Activated effector memory CD4-positive, alpha-beta T cell treated with anti-CD3 and anti-CD28 coated beads, Interleukin-2, amount 50 U/mL, for 16 hours (primary cell): ENCODE data around the gene TNRC18.
"Not testable (repeated sequence)": the region's sequence is repeated elsewhere in the genome, so short reads cannot be mapped to it uniquely, and the experiment has no call there.

Experiments
- DNase-seq: peaks from one replicate; pipeline ENCODE4 v3.0.0-alpha.2; 2020

Gene TNRC18

DNA sequence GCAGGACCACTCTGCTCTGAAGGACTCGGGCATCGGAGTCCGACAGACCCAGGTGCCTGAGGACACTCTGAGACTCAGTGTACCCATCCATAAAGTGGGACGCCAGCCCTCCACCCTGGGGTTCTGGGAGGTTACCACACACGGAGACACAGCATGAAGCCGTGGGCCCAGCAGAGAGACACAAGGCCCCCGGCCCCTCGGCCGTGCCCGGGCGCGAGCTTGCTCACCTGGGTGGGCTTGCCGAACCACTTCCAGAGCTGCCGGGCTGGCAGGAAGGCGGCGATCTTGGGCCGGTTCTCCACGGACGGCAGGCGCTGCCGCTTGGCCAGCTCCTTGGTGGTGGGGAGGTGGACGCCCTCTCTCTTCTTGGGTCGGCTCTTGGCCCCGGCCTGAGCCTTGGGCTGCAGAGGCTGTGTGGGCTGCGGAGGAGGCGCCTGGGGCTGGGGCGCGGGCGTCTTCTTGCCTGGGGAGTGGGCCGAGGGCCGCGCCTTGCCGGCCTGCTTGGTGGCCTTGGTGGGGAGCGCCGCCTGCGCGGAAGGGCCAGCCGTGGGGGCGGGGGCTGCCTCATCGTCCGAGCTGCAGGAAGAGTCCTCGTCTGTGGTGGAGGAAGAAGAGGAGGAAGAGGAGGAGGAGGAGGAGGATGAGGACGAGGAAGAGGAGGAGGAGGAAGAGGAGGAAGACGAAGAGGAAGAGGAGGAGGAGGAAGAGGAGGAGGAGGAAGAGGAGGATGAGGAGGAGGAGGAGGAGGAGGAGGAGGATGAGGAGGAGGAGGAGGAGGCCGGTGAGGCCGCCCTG, 111.2 kb downstream of the TNRC18 start:
- not testable (repeated sequence) for DNase-seq

DNA sequence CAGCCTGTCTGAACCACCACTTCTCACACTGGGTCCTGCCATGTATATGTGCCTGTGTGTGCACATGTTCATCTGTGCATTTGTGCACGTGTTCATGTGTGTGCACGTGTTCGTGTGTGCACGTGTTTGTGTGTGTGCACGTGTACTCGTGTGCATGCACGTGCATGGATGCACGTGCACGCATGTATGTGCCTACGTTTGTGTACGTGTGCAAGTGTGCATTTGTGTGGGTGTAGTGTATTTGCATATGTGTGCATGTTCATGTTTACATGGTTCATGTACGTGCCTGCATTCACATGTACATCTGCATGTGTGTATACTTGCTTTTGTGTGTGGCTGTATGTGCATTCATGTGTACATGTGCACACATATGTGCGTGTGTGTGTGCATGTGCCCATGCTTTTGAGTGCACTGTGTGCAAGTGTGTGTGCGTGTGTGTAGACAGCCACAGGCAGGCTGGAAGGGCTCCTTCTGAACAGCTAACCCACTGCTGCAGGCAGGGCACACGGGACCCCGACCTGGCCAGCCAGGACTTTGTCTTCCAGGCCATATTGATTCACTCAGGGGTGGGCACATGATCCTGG, 112.7 kb downstream of the TNRC18 start:
- DNase-seq: no peak

DNA sequence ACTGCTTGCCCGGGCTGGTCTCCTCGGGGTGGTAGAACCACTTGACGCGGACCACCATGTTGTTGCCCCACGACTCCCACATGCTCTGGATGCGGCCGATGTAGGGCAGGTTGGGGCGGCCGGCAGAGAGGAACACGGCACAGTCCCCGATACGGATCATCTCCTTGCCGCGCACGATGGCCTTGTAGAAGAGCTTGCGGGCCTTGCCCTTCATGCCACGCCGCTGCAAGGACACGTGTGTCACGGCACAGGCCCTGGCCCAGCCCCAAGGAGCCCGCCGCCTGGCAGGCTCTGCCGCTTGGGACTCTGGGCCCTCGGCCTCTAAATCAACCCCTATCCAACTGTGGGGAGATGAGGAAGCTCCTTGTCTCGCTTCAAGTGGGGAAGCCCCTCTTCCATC, 114.5 kb downstream of the TNRC18 start:
- DNase-seq: no peak

DNA sequence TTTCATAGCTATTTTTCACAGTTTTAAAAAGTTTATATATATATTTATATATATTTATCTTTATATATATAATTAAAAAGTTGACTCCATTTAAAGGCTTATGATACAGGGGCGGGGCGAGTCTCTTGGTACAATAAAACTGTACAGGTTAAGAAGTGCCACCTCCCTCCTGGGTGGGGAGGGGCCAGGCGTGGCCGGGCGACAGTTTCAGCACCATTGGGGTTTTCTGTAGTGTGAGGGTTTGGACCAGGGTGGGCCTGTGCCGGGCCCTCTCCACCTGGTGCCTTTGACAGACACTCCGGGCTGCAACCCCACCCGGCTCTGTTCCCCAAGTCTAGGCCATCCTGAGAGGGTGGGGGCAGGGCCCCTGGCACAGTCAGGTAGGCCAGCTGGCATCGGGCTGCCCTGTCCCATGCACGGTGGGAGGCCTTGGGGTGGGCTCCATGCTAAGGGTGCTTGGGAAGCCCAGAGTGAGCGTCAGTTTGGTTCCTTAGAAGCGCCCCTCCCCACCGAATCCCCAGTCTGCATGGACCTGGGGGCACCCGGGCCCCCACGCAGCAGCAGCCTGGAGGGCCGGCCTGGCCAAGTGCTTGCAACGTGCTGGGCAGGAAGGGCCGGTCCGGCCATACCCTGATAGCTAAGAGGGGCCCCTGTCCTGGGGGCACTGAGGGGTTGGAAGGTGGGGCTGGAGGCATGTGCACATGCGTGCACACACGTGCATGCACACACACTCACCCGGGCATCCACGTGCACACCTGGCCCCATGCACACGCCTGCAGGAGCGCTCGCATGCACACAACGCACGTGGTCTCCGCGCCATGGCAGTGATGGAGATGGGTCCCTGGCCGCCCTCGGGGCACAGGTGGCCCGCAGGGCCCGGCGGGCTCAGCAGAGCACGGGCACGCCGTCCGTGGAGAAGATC, 116.2 kb downstream of the TNRC18 start:
- not testable (repeated sequence) for DNase-seq

DNA sequence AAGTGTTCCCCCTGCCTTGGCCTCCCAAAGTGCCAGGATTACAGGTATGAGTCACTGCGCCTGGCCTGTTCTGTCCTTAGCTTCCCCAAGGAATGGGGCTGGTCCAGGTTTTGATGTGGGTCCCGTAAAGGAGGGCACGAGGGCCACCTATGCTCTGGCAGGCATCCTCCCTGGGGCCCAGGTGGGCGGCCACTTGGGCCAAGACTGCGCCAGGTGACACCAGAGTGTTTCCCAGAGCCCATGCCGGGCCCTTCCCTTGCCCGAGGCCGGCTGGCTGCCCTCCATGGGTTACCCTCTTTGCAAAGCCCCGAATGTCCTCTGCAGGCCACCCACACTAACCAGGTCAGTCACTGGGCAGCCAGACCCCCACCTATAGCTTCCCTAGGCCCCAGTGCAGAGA, 118.6 kb downstream of the TNRC18 start:
- not testable (repeated sequence) for DNase-seq

DNA sequence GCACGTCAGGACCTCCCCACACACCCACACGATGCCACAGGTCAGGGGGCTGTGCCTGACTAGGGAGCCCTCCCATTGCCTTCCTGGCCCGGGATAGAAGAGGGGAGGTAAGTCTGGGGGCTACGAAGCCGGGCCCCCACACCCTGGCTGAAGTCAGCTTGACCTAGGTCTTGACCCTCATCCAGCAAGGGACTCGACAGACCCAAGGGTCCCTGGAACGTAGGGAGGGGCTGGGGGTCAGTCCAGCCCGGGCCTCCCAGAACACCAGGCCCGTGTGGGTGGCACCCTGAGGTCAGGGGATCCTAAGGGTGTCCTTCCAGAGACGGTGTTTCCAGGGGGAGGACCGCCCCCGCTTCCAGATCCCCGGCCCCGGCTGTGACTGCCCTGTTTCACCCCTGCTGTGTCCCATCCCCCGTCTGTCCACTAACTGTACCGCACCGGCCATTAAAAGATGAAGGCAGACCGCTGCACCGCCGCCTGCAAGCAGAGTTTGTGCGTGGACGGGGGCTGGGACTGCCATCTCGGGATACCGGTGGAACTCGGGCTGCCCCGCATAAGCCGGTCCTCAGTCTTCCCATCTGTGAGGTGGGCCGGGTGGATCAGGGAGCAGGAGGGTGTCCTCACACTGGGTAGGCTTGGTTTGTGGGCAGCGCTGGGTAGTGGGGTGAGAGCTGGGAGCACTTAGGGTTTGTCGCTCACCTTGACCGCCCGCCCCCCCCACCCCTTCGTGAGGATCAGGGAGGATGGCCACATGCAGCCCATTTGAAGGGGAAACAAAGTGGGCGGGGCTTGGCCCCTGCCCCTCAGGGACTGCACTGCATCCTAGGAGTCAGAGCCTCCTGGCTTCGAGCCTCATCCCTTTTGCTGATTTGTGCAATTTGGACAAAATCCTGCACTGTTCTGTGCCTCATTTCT, 119.8 kb downstream of the TNRC18 start:
- DNase-seq: no peak

DNA sequence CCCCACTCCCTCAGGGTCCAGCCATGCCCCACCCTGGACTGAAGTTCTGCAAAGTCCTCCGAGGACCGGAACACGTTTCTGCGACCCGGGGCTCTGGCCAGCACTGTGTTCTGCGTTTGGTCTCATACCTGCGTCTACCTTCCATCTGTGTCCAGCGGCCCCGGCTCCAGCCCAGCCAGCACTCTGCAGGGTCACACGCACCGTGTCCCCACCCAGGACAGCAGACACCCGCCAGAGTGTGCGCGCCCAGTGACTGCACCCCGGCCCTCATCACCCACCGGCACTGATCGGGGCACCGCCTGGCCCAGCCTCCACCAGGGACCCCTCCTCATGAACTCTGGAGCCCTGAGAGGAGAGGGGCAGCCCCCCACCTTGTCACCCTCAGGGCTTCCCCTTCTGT, 120.6 kb downstream of the TNRC18 start:
- no peak for DNase-seq

DNA sequence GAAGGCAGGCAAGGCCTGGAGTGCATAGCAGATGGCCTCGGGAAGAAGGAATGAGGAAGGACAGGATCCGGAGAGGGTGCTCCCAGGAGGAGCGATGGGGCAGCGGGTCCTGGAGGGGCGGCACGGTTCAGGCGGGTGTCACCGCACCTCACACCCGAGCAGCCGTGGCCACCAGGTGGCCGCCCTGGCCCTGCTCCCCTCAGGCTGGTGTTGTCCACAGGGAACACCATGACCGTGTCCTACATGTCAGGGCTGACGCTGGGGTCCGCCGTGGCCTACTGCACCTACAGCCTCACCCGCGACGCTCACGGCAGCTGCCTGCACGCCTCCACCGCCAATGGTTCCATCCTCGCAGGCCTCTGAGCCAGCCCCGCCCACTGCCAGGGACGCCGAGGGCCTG, 121.1 kb downstream of the TNRC18 start:
- DNase-seq: no peak

DNA sequence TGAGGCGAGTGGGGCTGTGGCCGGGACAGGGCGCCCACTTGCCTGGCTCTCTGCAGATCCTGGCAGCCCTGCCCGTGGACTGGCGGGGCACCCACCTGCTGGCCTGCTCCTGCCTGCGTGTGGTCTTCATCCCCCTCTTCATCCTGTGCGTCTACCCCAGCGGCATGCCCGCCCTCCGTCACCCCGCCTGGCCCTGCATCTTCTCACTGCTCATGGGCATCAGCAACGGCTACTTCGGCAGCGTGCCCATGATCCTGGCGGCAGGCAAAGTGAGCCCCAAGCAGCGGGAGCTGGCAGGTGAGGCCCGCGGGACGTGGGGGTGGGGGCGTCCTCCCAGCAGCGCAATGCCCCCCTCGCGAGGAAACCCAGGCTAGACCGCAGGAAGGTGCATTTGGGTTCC, 123.3 kb downstream of the TNRC18 start:
- no peak for DNase-seq

DNA sequence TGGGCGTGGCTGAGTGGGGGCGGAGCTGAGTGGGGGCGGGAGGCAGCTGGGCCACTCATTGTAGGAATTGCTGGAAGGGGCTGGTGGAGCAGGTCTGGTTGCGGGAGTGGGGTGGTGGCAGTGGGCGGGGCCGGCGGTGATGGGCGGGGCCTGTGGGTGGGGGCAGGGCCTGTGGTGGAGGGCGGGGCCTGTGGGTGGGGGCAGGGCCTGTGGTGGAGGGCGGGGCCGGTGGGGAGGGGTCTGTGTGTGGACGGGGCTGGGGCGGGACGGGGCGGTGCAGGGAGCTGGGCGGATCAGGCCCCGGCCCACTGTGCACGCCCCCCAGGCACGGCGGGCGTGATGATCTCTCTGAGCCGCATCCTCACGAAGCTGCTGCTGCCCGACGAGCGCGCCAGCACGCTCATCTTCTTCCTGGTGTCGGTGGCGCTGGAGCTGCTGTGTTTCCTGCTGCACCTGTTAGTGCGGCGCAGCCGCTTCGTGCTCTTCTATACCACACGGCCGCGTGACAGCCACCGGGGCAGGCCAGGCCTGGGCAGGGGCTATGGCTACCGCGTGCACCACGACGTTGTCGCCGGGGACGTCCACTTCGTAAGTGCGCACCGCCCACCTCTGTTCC, 126.9 kb downstream of the TNRC18 start:
- peak; percentile 89 for DNase-seq

DNA sequence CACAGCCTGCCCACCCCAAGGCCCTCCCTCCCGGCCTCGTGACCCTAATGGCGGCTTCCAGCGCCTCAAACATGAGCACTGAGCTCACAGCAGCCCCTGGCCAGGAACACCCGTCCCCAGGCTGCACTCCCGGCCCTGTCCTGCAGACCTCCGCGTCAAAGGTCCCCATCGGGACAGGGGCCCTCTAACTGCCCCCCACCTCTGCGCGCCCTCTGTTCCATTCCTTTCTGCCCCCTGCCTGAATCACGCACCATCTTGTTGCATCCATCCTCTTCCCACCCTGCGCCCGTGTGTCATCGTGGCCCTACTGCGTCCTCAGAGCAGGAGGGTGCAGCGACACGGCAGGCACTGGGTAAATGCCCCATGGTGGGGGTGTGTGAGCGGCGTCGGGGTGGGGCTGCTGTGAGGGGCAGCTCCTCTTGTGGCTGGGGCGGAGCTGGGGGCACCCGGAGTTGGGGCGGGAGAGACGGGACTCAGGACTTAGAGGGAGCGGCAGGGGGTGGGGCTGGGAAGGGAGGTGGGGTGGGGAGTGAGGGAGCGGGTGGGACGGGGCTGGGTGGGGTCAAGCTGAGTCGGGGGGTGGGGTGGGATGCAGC, 127.5 kb downstream of the TNRC18 start:
- DNase-seq: peak; percentile 71

DNA sequence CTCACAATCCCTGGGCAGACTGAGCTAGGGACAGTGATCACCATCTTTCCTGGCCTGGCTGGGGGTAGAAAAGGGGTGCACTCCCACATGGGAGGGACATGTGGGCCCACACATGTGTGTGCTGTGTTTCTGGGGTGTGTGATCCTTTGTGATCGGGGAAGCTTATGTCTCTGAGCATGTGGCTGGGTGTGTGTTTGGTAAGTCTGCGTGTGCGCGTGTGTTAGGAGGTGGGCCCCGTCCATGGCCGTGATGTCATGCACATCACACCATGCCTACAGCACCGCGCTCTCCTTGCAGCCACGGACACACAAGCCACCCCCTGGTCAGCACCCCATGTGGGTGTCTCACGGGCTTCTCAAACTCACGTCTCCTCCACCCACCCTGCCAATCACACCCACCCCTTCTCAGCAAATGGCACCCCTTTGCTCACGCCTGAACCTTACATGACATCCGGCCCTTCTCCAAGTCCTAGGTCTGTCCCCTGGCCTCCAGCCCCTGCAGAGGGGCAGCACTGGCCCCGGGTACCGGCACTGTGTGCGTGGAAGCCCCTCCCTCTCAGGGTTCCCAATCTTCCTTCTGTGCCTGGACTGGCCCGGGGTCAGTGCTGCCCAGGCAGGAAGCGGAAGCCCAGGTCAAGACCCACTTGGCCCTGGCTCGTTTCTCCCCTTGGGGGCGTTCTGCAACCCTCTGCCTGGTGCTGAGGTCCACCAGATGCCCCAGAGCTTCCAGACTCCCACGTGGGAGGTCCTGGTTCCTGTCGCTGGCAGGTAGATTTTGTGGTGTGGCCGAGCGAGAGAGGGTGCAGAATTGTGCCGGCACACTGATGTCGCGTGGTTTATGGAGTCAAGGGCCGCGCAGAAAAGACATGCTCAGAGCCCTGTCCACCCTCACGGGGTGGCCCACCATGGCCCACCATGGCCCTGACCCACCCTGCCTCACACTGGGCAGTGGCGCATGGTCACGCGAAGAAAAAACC, 128.3 kb downstream of the TNRC18 start:
- DNase-seq: no peak

DNA sequence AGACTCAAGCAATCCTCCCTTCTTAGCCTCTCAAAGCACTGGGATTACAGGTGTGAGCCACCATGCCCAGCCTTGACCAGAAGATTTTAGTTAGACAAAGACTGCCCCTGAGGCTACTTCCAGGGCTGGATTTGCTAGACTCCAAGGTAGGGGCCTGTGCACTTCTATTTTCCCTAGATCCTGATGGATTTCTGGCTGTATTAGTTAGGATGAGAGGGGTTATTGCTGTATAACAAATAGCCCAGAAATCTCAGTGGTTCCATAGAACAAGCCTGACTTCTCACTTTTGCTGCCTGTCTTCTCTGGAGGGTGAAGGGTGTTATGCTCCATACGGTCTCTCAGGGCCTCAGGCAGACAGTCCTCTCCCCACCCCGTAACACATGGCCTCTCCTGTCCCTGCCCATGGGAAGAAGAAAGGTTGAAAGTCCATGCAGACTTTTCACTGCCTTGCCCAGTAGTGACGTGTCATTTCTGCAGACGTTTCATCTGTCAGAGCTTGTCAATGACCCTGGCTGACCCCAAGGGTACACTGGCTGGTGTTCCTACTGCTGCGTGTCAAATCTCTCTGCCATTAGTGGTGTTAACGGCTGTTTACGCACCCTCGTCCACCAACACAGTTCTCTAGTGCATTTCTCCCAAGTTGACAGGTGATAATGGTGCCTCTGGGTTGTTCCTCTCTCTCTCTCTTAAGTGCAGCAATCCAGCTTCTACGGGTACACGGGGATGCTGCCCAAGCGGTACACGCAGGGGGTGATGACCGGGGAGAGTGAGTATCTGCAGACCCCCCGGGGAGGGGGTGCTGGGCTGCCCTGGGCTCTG, 129.3 kb downstream of the TNRC18 start:
- no peak for DNase-seq

DNA sequence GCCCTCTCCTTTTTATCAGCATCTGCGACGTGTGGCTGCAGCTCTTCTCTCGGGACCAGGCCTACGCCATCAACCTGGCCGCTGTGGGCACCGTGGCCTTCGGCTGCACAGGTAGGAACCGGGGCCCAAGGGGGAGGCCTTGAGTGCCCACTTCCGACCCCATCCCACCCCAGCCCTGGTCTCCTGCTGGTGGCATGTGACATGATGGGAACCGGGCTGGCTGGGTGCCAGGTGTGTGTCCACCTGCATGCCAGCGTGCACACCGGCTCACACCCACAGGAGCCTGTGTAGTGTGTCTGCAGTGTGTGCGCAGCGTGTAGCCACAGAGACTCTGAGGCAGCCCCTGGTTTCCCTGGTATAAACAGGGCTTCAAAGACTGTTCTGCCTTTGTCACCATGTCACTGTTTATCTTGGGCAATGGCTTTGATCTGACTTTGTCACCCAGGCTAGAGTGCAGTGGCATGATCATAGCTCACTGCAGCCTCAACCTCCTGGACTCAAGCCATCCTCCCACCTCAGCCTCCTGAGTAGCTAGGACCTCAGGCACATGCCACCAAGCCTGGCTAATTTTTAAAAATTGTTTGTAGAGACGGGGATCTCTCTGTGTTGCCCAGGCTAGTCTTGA, 131.8 kb downstream of the TNRC18 start:
- not testable (repeated sequence) for DNase-seq

DNA sequence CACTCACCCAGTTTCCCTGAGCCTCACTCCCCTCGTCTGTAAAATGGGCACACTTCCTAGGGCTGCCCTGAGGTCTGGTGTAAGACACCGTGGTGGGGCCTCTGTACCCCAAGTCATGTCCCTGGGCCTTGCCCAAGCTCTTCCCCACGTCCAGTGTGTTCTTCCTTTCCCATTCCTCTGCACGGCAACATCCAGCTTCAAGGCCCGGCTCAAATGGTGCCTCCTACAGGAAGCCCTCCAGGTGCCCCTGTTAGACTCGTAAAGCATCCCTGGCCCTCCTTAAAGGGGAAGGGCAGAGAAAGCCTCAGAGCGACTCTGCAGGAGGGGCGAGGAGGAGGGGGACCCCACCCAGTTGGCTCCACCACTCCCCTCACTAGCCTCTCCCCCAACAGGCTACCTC, 132.3 kb downstream of the TNRC18 start:
- DNase-seq: no peak

DNA sequence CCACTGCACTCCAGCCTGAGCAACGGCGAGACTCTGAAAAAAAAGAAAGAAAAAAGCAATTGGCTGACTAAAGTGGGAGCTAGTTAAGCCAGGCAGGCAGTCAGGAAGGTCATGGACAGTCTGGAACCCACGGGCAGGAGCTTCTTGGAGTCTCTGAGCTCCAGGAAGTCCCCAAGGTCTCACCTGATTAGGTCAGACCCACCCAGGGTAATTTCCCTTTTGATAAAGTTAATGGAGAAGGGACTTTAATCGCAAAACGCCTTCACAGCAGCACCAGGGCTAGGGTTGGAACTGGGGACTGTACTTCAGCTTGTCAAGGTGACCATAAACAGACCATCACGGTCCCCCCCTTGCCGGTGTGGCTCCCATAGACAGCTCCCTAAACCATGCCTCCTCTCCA, 134.3 kb downstream of the TNRC18 start:
- DNase-seq: no peak

DNA sequence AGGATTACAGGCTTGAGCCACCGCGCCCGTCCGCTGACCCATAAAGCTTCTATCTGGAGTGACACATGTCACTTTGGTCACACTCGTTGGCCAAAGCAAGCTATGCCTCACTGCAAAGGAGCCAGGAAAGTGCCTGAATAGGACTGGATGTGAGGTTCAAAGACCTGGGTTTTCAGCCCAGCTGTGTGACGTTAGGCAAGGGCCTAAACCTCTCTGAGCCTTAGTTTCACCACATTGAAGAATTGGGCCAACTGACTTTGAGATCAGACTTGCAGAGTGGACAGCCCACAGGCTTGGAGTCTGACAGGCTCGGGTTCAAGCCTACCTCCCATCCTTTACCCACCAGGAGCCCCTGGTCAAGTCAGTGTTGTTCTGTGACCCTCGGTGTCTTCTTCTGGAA, 135.1 kb downstream of the TNRC18 start:
- DNase-seq: not testable (repeated sequence)

DNA sequence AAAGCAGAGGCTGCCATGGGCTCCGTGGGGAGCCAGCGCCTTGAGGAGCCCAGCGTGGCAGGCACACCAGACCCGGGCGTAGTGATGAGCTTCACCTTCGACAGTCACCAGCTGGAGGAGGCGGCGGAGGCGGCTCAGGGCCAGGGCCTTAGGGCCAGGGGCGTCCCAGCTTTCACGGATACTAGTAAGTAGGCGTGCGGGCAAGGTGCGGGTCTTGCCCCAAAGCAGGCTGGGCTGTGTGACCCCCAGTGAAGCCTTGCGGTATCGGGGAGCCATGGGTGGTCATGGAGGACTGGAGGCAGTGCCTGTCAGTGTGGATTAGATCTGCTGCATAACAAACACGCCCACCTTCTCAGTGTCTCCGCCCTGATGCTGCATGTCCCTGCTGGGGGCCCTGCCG, 135.8 kb downstream of the TNRC18 start:
- DNase-seq: no peak

DNA sequence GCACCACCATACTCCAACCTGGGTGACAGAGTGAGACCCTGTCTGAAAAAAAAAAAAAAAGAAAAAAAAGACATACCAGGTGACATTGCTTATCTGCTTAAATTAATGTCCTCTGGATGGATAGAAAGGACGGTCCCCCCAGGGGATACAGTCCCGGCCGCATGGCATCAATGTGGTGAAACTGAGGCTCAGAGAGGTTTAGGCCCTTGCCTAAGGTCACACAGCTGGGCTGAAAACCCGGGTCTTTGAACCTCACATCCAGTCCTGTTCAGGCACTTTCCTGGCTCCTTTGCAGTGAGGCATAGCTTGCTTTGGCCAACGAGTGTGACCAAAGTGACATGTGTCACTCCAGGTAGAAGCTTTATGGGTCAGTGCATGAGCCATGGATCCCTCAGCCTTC, 136.3 kb downstream of the TNRC18 start:
- not testable (repeated sequence) for DNase-seq
